Neuronal stem cell (in vitro differentiated cells): ENCODE measurements around the gene KDM4C.

Source experiments
- DNase-seq: peaks from one replicate; pipeline ENCODE4 v3.0.0-alpha.2; 2013; ENCODE audit warnings: low spot score
- H2AFZ ChIP-seq: one replicate; pipeline ENCODE4 v1.6.1; 2013; ENCODE audit warnings: mild to moderate bottlenecking, low read length, inconsistent platforms
- H2AK5ac ChIP-seq: 2 replicates; pipeline ENCODE4 v1.6.1; 2013; ENCODE audit warnings: low read depth, mild to moderate bottlenecking, inconsistent platforms, low read length, moderate library complexity, mixed read lengths
- H2BK120ac ChIP-seq: 2 replicates; pipeline ENCODE4 v1.6.1; 2013; ENCODE audit warnings: low read depth, mild to moderate bottlenecking, inconsistent platforms, low read length, moderate library complexity, mixed read lengths
- H2BK12ac ChIP-seq: one replicate; pipeline ENCODE4 v1.6.1; 2013; ENCODE audit warnings: low read length, inconsistent platforms
- H2BK15ac ChIP-seq: 2 replicates; pipeline ENCODE4 v1.6.1; 2013; ENCODE audit warnings: mild to moderate bottlenecking, low read length, inconsistent platforms, mixed read lengths
- H2BK5ac ChIP-seq: one replicate; pipeline ENCODE4 v1.6.1; 2013; ENCODE audit warnings: inconsistent platforms, mild to moderate bottlenecking, low read length, moderate library complexity
- H3K14ac ChIP-seq: one replicate; pipeline ENCODE4 v1.6.1; 2013; ENCODE audit warnings: low read length, inconsistent platforms
- H3K18ac ChIP-seq: 2 replicates; pipeline ENCODE4 v1.6.1; 2013; ENCODE audit warnings: low read length, inconsistent platforms
- H3K23ac ChIP-seq: 2 replicates; pipeline ENCODE4 v1.6.1; 2013; ENCODE audit warnings: low read depth, mild to moderate bottlenecking, mixed read lengths, low read length, inconsistent platforms; ENCODE audit not compliant: poor library complexity
- H3K27ac ChIP-seq: replicated peaks from 3 replicates; pipeline ENCODE4 v1.5.1; 2013; ENCODE audit warnings: low read length, inconsistent platforms
- H3K27me3 ChIP-seq, 3 experiments: 2 replicates each; pipeline ENCODE4 v1.6.1; 2013; ENCODE audit warnings: low read length in 3 of 3, mild to moderate bottlenecking in 2 of 3, inconsistent platforms in 1 of 3, low read depth in 1 of 3, mixed read lengths in 1 of 3, moderate library complexity in 1 of 3; ENCODE audit not compliant: control insufficient read depth in 3 of 3, insufficient read depth in 3 of 3
- H3K36me3 ChIP-seq, 2 donors: replicated peaks in 1 of 2; 2 replicates each; pipeline ENCODE4 v1.6.1; 2013; ENCODE audit warnings: low read length in 2 of 2; ENCODE audit not compliant: control insufficient read depth in 2 of 2, insufficient read depth in 2 of 2
- H3K4ac ChIP-seq: 2 replicates; pipeline ENCODE4 v1.6.1; 2013; ENCODE audit warnings: inconsistent platforms, mild to moderate bottlenecking, low read length, moderate library complexity
- H3K4me1 ChIP-seq, 2 donors: 1 replicate in 1 of 2; 2 replicates in 1 of 2; pipeline ENCODE4 v1.6.1; 2013; ENCODE audit warnings: low read length in 2 of 2, low read depth in 1 of 2; ENCODE audit not compliant: control insufficient read depth in 2 of 2, insufficient read depth in 1 of 2
- H3K4me2 ChIP-seq: one replicate; pipeline ENCODE4 v1.6.1; 2013; ENCODE audit warnings: mild to moderate bottlenecking, low read length, inconsistent platforms; ENCODE audit not compliant: insufficient read depth, poor library complexity, severe bottlenecking
- H3K4me3 ChIP-seq, 2 donors: 2 replicates each; pipeline ENCODE4 v1.5.1; 2013; ENCODE audit warnings: low read length in 2 of 2, mild to moderate bottlenecking in 2 of 2, inconsistent platforms in 1 of 2, moderate library complexity in 1 of 2
- H3K79me1 ChIP-seq: one replicate; pipeline ENCODE4 v1.6.1; 2013; ENCODE audit warnings: low read depth, mild to moderate bottlenecking, inconsistent platforms, low read length, moderate library complexity
- H3K9ac ChIP-seq: one replicate; pipeline ENCODE4 v1.6.1; 2013; ENCODE audit warnings: mild to moderate bottlenecking, low read depth, low read length, inconsistent platforms; ENCODE audit not compliant: poor library complexity
- H3K9me3 ChIP-seq, 2 donors: replicated peaks in 1 of 2; 2 replicates each; pipeline versions ENCODE3 to v1.6.1; 2013; ENCODE audit warnings: low read length in 2 of 2, mild to moderate bottlenecking in 2 of 2, inconsistent platforms in 1 of 2, low read depth in 1 of 2, mixed read lengths in 1 of 2, moderate library complexity in 1 of 2; ENCODE audit not compliant: control insufficient read depth in 2 of 2, insufficient read depth in 1 of 2
- H4K8ac ChIP-seq: one replicate; pipeline ENCODE4 v1.6.1; 2013; ENCODE audit warnings: low read depth, mild to moderate bottlenecking, inconsistent platforms, low read length, moderate library complexity
- H4K91ac ChIP-seq: one replicate; pipeline ENCODE4 v1.6.1; 2013; ENCODE audit warnings: low read length, low read depth, mild to moderate bottlenecking, inconsistent platforms; ENCODE audit not compliant: poor library complexity
- WGBS, 2 donors: extraction: QIAGEN DNeasy Blood & Tissue Kit; methylation state at CpG; one replicate each; pipeline ENCODE4 v1.1.7; 2013; ENCODE audit warnings: missing lambda C conversion rate in 2 of 2, mixed read lengths in 1 of 2; ENCODE audit not compliant: insufficient read length in 2 of 2, insufficient replicate concordance in 1 of 2; ENCODE audit errors: extremely low coverage in 2 of 2; 5-methylcytosine and 5-hydroxymethylcytosine counted together

The KDM4C gene

DNA sequence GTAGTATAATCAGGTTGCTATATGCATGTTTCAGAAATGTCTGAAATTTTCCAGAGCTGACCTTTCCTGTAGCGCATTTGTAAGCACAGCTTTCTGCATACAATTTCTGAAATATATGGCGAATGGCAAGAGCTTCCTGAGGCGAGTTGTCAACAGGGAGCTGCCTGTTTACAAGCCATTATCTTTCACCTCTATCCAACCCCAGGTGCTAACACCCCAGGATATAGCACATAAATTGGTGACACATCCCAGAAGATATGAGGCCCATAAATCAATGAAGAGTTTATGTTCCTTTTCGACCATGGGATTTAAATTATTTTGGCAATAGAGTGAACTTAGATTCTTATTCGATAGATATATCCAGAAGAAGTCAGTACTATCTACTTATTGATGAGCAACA lies 379.8 kb downstream of the KDM4C start:
- DNase-seq, result no peak
- no peak overlapping the region for H3K23ac ChIP-seq
- WGBS, 2 donors, result no CpG with 5 or more reads among the region's 5 CpGs

DNA sequence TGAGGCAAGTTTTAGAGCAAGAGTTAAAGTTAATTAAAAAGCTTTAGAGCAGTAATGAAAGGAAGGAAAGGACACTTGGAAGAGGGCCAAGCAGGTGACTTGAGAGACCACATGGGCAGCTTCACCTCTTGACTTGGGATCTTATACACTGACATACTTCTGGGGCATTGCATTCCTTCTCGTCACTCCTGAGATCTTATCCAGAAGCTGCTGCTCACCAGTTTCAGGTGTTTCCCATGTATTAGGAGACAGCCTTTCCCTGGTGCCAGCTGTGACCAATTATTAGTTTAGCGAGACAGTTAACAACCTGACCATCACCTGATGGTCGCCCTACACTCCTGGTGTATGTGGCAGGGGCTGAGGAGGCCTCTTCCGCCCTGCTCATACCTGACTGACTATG lies 382.1 kb downstream of the KDM4C start:
- Histone ChIP-seq H3K4ac (no peak overlapping the region), H4K91ac (no peak overlapping the region), H3K79me1 (no peaks in the 10 kb centered on the region), H2AK5ac (no peak overlapping the region), H2BK15ac (no peak overlapping the region), H3K27ac (no peak overlapping the region), H3K27me3 (no peaks in the 10 kb centered on the region), H2AFZ (no peak overlapping the region), H3K4me1 (no peaks in the 10 kb centered on the region), H3K36me3 (peaks cover 0 to 2% of the 10 kb centered on the region in 2 donors), H3K4me2 (no peak overlapping the region), H3K9me3 (no peaks in the 10 kb centered on the region), H2BK120ac (no peak overlapping the region), H4K8ac (no peak overlapping the region), H2BK5ac (no peak overlapping the region), H3K9ac (no peak overlapping the region), H3K23ac (no peak overlapping the region), H3K18ac (no peak overlapping the region), H3K14ac (no peak overlapping the region), H2BK12ac (no peak overlapping the region), H3K4me3 (no peak overlapping the region)
- no peak for DNase-seq
- no CpG with 5 or more reads among the region's 4 CpGs for WGBS, 2 donors

More for the DNA sequence above, 379.8 kb downstream of the KDM4C start:
- H3K4ac ChIP-seq, result no peak overlapping the region
- H3K4me3 ChIP-seq, result no peak overlapping the region
- H3K4me2 ChIP-seq, result no peak overlapping the region
- no peak overlapping the region for H2AK5ac ChIP-seq
- no peak overlapping the region for H2BK12ac ChIP-seq
- no peak overlapping the region for H2BK5ac ChIP-seq
- no peak overlapping the region for H3K27ac ChIP-seq
- H2BK15ac ChIP-seq, result no peak overlapping the region
- no peak overlapping the region for H2BK120ac ChIP-seq
- no peak overlapping the region for H3K14ac ChIP-seq
- H3K36me3 ChIP-seq, result no peaks in the 10 kb centered on the region
- H3K4me1 ChIP-seq, result no peaks in the 10 kb centered on the region
- no peak overlapping the region for H3K9ac ChIP-seq
- no peak overlapping the region for H3K18ac ChIP-seq
- no peak overlapping the region for H4K91ac ChIP-seq
- no peaks in the 10 kb centered on the region for H3K27me3 ChIP-seq
- no peaks in the 10 kb centered on the region for H3K79me1 ChIP-seq
- no peak overlapping the region for H2AFZ ChIP-seq
- no peaks in the 10 kb centered on the region for H3K9me3 ChIP-seq
- H4K8ac ChIP-seq, result no peak overlapping the region

DNA sequence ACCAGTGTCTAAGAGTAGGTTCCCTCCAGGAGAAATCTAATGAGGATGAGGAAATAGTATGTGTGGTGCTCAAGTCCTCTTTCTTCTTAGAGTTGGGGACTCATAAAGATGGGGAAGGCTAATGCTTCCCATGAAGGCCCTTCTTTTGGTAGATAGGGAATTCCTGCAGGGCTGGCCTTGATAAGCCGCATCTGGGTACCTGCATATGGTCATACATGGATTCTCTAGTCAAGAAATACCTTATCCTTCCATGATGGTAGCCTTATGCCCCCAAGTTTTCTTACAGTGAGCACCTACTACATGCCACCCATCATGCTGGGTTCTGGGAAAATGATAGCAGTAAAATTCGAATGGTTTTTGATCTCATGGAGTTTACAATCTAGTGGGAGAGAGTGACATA lies 382.6 kb downstream of the KDM4C start:
- no peak overlapping the region for H3K14ac ChIP-seq

DNA sequence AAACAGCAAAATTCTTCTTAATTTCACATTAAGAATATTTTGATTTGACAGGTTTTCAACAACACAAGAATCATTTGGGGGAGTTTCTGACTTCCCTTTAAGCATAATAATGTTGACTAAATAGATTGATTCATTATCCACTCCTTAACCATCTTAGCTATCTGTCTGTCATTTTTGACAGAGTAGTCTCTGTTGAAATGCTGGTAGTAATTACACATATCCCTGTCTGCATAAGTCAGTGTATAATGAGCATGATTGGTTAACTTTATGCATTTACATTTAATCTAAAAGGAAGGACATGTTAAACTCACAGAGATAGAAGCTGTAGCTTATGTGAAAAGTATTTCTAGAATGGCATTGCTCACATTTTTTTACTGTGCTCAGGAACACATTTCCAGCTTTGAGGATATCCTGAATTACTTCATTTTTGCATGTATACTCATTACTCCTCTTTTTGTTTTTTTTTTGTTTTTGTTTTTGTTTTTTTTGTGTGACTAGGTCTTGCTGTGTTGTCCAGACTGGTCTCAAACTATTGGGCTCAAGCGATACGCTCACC lies 385.9 kb downstream of the KDM4C start:
- WGBS, 2 donors, result no CpG with 5 or more reads among the region's 2 CpGs
- H2BK12ac ChIP-seq, result no peak overlapping the region
- no peaks in the 10 kb centered on the region for H3K79me1 ChIP-seq
- no peak overlapping the region for H2BK5ac ChIP-seq
- no peak overlapping the region for H2AK5ac ChIP-seq
- H3K36me3 ChIP-seq, result peaks cover 0 to 2% of the 10 kb centered on the region in 2 donors
- H3K4ac ChIP-seq, result no peak overlapping the region
- no peak overlapping the region for H2BK15ac ChIP-seq
- no peaks in the 10 kb centered on the region for H3K9me3 ChIP-seq
- H3K14ac ChIP-seq, result no peak overlapping the region
- no peak overlapping the region for H4K91ac ChIP-seq
- H3K4me3 ChIP-seq, result no peak overlapping the region
- H3K4me1 ChIP-seq, result no peaks in the 10 kb centered on the region
- no peak overlapping the region for H3K18ac ChIP-seq
- no peak overlapping the region for H3K9ac ChIP-seq
- no peak overlapping the region for H3K4me2 ChIP-seq
- H2BK120ac ChIP-seq, result no peak overlapping the region
- no peak overlapping the region for H3K23ac ChIP-seq
- no peak overlapping the region for H2AFZ ChIP-seq
- no peak for DNase-seq
- no peaks in the 10 kb centered on the region for H3K27me3 ChIP-seq
- H4K8ac ChIP-seq, result no peak overlapping the region
- no peak overlapping the region for H3K27ac ChIP-seq

More for the DNA sequence above, 382.6 kb downstream of the KDM4C start:
- Histone ChIP-seq H4K8ac (no peak overlapping the region), H3K4me3 (no peak overlapping the region), H2BK15ac (no peak overlapping the region), H4K91ac (no peak overlapping the region), H3K23ac (no peak overlapping the region), H3K18ac (no peak overlapping the region), H3K4me1 (no peaks in the 10 kb centered on the region), H3K9ac (no peak overlapping the region), H2BK12ac (no peak overlapping the region), H3K4ac (no peak overlapping the region), H3K4me2 (no peak overlapping the region), H3K79me1 (no peaks in the 10 kb centered on the region), H2BK120ac (no peak overlapping the region), H2AFZ (no peak overlapping the region), H3K27me3 (no peaks in the 10 kb centered on the region), H3K9me3 (no peaks in the 10 kb centered on the region), H2AK5ac (no peak overlapping the region), H2BK5ac (no peak overlapping the region), H3K36me3 (peaks cover 0 to 2% of the 10 kb centered on the region in 2 donors), H3K27ac (no peak overlapping the region)
- no CpG with 5 or more reads among the region's 2 CpGs for WGBS, 2 donors
- no peak for DNase-seq
